Raji (cell line): ENCODE results near the gene SUN1.

ENCODE experiments used
- POLR2A ChIP-seq: IDR thresholded peaks from 2 replicates; pipeline ENCODE4 v1.6.1; 2011; ENCODE audit warnings: low read depth, low read length, control low read depth; ENCODE audit not compliant: insufficient read depth

SUN1 gene

DNA sequence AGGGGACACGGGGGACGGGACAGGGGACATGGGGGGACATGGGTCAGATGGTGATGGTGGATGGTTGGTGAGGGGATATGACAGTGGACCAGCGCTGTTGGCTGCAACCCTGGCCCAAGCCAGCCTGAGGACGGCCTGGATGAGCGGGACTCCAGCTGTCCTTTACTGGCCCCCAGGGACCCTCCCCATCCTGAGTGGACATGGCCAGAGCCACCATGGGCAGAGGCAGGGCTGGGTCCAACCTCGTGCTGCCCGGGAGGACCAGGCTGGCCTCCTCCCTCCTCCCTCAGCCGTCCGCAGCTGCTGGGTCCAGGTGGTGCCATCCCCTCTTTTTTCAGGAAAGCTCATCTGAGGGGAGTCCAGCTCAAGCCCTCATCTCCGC is 74.5 kb downstream of the SUN1 start:
- TF ChIP-seq POLR2A = no peak

- no peak for TF ChIP-seq POLR2A
Observed at GRCh38 chr7:907158-907980, 75.1 kb downstream of the SUN1 start.

DNA sequence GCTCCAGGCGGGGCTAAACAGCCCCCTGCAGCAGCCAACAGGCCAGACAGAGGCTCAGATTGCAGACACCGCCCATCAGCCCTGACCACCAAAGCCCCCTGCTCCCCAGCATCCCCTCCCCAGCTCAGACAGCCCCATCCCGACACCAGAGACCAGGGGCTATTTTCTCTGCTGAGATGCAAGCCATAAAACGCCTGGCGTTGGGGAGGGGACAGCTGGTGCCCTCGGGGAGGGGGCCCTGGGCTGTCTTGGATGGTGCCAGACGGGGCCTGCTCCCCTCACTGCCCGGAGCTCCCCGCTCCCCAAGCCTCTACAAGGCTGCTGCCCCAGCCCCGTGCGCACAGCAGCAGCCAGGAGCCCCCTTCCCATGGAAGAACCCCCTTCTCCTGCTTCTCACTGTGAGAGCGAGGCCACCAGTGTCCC is 75.9 kb downstream of the SUN1 start:
- no peak for TF ChIP-seq POLR2A

DNA sequence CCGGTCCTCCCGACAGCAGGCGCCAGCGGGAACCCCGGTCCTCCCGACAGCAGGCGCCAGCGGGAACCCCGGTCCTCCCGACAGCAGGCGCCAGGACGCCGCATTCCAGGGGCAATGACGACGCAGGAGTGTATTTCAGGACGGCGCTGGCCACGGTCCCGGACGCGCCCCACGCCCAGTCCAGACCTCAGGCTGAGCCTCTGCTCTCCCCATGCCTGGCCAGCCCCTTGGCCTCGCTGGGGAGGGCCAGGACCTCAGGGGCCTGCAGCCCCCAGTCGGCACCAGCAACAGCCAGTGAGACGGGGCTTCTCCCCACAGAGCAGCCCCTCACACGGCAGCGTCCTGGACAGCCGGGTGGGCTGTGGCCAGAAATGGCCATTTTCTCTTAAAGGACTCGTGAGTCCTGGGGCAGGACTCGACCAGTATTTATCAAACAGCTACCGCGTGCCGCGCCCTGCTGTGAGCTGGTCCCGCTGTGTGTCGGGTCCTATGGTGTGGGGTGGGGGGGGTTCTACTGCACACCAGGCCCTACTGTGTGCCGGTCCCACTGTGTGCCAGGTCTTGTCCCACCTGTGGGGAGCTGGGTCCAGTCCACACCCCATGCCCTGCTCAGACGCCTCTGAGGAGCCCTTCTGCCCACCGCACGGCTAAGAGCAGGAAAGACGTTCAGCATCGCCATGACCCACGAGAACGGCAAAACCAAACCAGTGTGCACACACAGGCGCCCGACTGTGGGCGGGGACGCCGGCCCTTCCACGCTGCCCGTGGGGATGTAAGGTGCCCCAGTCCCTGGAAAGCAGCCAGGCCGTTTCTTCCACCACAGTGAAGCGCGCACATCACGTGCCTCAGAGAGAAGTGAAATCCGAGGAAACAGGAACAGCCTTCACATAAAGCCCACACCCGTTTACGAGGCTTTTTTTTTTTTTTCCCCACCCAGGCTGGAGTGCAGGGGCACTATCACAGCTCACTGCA is 77.4 kb downstream of the SUN1 start:
- TF ChIP-seq POLR2A = no peak

GRCh38 chr7:910441-910861 is 78.2 kb downstream of the SUN1 start:
- no peak for TF ChIP-seq POLR2A

GRCh38 chr7:910931-911431 is 78.7 kb downstream of the SUN1 start:
- no peak for TF ChIP-seq POLR2A

- no peak for TF ChIP-seq POLR2A
Observed at GRCh38 chr7:911791-912480, 79.7 kb downstream of the SUN1 start.

DNA sequence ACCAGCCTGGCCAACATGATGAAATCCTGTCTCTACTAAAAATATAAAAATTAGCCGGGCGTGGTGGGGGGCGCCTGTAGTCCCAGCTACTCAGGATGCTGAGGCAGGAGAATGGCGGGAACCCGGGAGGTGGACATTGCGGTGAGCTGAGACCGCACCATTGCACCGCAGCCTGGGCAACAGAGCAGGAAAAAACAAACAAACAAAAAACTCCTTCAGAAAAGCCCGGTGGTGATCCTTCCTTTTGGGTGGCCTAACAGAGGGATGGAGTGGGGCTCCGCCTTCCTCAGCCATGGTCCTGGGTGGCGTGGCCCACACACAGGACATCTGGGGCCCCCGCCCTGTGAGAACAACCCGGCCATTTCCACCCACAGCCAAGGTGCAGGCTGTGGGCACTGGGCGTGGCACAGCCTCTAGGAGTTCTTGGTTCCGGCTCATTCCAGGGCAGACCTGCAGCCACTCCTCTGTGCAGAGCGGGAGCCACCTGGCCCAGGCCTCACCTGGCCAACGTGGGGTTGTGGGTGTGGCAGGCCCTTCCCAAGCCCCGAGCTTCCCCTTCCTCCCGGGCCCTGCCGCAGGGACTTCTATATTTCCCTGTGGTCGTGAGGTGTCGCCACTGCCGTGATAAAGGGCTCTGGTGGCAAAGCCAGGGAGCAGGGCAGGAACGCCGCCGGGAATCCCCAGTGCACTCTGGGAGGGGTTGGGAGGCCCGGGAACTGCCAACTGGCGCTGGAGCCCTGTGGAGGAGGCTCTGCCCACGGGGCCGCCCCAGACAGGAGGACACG is 81.7 kb downstream of the SUN1 start:
- TF ChIP-seq POLR2A = no peak

GRCh38 chr7:914521-915194 is 82.4 kb downstream of the SUN1 start:
- TF ChIP-seq POLR2A = no peak

GRCh38 chr7:915291-916218 is 83.3 kb downstream of the SUN1 start:
- TF ChIP-seq POLR2A = no peak

GRCh38 chr7:916291-916941 is 84.1 kb downstream of the SUN1 start:
- TF ChIP-seq POLR2A = no peak
